ENCODE measurements around the gene TDRD10.
"Not testable (repeated sequence)": the region's sequence is repeated elsewhere in the genome, so short reads cannot be mapped to it uniquely, and the experiment has no call there.

Gene TDRD10

GRCh38 chr1:154483941-154484803, 17.8 kb upstream of the TDRD10 start:
- peaks cover 6% of the 10 kb centered on the region for H3K4me1 ChIP-seq (ENCODE audit: control insufficient read depth, insufficient read depth, low read length)
- no peak overlapping the region for H3K4me3 ChIP-seq (ENCODE audit: low read length)
- H3K27me3 ChIP-seq (ENCODE audit: control insufficient read depth, insufficient read depth, low read length) = peaks cover 26% of the 10 kb centered on the region
- H3K36me3 ChIP-seq (ENCODE audit: insufficient read depth, low read length) = no peaks in the 10 kb centered on the region
- no peaks in the 10 kb centered on the region for H3K9me3 ChIP-seq (replicated peaks; ENCODE audit: low read length)
- no peak overlapping the region for H3K9ac ChIP-seq (ENCODE audit: low read depth, low read length)
- H3K4me2 ChIP-seq (ENCODE audit: low read length) = no peak overlapping the region

GRCh38 chr1:154485106-154485505, 16.9 kb upstream of the TDRD10 start:
- H3K36me3 ChIP-seq (ENCODE audit: insufficient read depth, low read length) = no peaks in the 10 kb centered on the region
- no peak overlapping the region for H3K9ac ChIP-seq (ENCODE audit: low read depth, low read length)
- H3K27me3 ChIP-seq (ENCODE audit: control insufficient read depth, insufficient read depth, low read length) = peaks cover 35% of the 10 kb centered on the region
- H3K4me3 ChIP-seq (ENCODE audit: low read length) = no peak overlapping the region
- H3K4me2 ChIP-seq (ENCODE audit: low read length) = no peak overlapping the region
- H3K4me1 ChIP-seq (ENCODE audit: control insufficient read depth, insufficient read depth, low read length) = peaks cover 6% of the 10 kb centered on the region
- no peaks in the 10 kb centered on the region for H3K9me3 ChIP-seq (replicated peaks; ENCODE audit: low read length)

- Histone ChIP-seq H3K9ac (ENCODE audit: low read depth, low read length) (no peak overlapping the region), H3K4me3 (ENCODE audit: low read length) (no peak overlapping the region), H3K27me3 (ENCODE audit: control insufficient read depth, insufficient read depth, low read length) (peaks cover 44% of the 10 kb centered on the region), H3K4me2 (ENCODE audit: low read length) (no peak overlapping the region), H3K36me3 (ENCODE audit: insufficient read depth, low read length) (no peaks in the 10 kb centered on the region), H3K9me3 (replicated peaks; ENCODE audit: low read length) (no peaks in the 10 kb centered on the region), H3K4me1 (ENCODE audit: control insufficient read depth, insufficient read depth, low read length) (peaks cover 6% of the 10 kb centered on the region)
These were observed 16.0 kb upstream of the TDRD10 start for GRCh38 chr1:154485910-154486496.

- H3K9me3 ChIP-seq (replicated peaks; ENCODE audit: low read length); H3K4me3 ChIP-seq (ENCODE audit: low read length); H3K9ac ChIP-seq (ENCODE audit: low read depth, low read length); H3K4me1 ChIP-seq (ENCODE audit: control insufficient read depth, insufficient read depth, low read length); H3K36me3 ChIP-seq (ENCODE audit: insufficient read depth, low read length); H3K4me2 ChIP-seq (ENCODE audit: low read length): not testable (repeated sequence)
- peaks cover 52% of the 10 kb centered on the region for H3K27me3 ChIP-seq (ENCODE audit: control insufficient read depth, insufficient read depth, low read length)
These were observed 15.3 kb upstream of the TDRD10 start for GRCh38 chr1:154486756-154487155.

- Histone ChIP-seq H3K9me3 (replicated peaks; ENCODE audit: low read length) (no peaks in the 10 kb centered on the region), H3K36me3 (ENCODE audit: insufficient read depth, low read length) (no peaks in the 10 kb centered on the region), H3K27me3 (ENCODE audit: control insufficient read depth, insufficient read depth, low read length) (peaks cover 69% of the 10 kb centered on the region), H3K9ac (ENCODE audit: low read depth, low read length) (no peak overlapping the region), H3K4me3 (ENCODE audit: low read length) (no peak overlapping the region), H3K4me2 (ENCODE audit: low read length) (no peak overlapping the region), H3K4me1 (ENCODE audit: control insufficient read depth, insufficient read depth, low read length) (peaks cover 5% of the 10 kb centered on the region)
These were observed 13.1 kb upstream of the TDRD10 start for GRCh38 chr1:154488922-154489321.

- H3K27me3 ChIP-seq (ENCODE audit: control insufficient read depth, insufficient read depth, low read length) = peaks cover 73% of the 10 kb centered on the region
These were observed 12.2 kb upstream of the TDRD10 start for GRCh38 chr1:154489695-154490274.

GRCh38 chr1:154490317-154490716, 11.7 kb upstream of the TDRD10 start:
- H3K4me3 ChIP-seq (ENCODE audit: low read length) = no peak overlapping the region
- peaks cover 76% of the 10 kb centered on the region for H3K27me3 ChIP-seq (ENCODE audit: control insufficient read depth, insufficient read depth, low read length)
- H3K4me2 ChIP-seq (ENCODE audit: low read length) = no peak overlapping the region
- no peaks in the 10 kb centered on the region for H3K9me3 ChIP-seq (replicated peaks; ENCODE audit: low read length)
- H3K36me3 ChIP-seq (ENCODE audit: insufficient read depth, low read length) = no peaks in the 10 kb centered on the region
- no peaks in the 10 kb centered on the region for H3K4me1 ChIP-seq (ENCODE audit: control insufficient read depth, insufficient read depth, low read length)
- H3K9ac ChIP-seq (ENCODE audit: low read depth, low read length) = no peak overlapping the region

More at GRCh38 chr1:154489695-154490274, 12.2 kb upstream of the TDRD10 start:
- no peak overlapping the region for H3K4me2 ChIP-seq (ENCODE audit: low read length)
- no peaks in the 10 kb centered on the region for H3K9me3 ChIP-seq (replicated peaks; ENCODE audit: low read length)
- H3K9ac ChIP-seq (ENCODE audit: low read depth, low read length) = no peak overlapping the region
- H3K4me1 ChIP-seq (ENCODE audit: control insufficient read depth, insufficient read depth, low read length) = no peaks in the 10 kb centered on the region
- H3K4me3 ChIP-seq (ENCODE audit: low read length) = no peak overlapping the region
- no peaks in the 10 kb centered on the region for H3K36me3 ChIP-seq (ENCODE audit: insufficient read depth, low read length)

GRCh38 chr1:154492115-154492514, 9.9 kb upstream of the TDRD10 start:
- Histone ChIP-seq H3K4me3 (ENCODE audit: low read length) (no peak overlapping the region), H3K27me3 (ENCODE audit: control insufficient read depth, insufficient read depth, low read length) (peaks cover 78% of the 10 kb centered on the region), H3K4me1 (ENCODE audit: control insufficient read depth, insufficient read depth, low read length) (no peaks in the 10 kb centered on the region)

GRCh38 chr1:154493276-154493675, 8.7 kb upstream of the TDRD10 start:
- Histone ChIP-seq H3K4me2 (ENCODE audit: low read length) (no peak overlapping the region), H3K9me3 (replicated peaks; ENCODE audit: low read length) (no peaks in the 10 kb centered on the region), H3K4me3 (ENCODE audit: low read length) (no peak overlapping the region), H3K27me3 (ENCODE audit: control insufficient read depth, insufficient read depth, low read length) (peaks cover 82% of the 10 kb centered on the region), H3K9ac (ENCODE audit: low read depth, low read length) (no peak overlapping the region), H3K36me3 (ENCODE audit: insufficient read depth, low read length) (no peaks in the 10 kb centered on the region), H3K4me1 (ENCODE audit: control insufficient read depth, insufficient read depth, low read length) (no peaks in the 10 kb centered on the region)

More at GRCh38 chr1:154492115-154492514, 9.9 kb upstream of the TDRD10 start:
- Histone ChIP-seq H3K9ac (ENCODE audit: low read depth, low read length) (no peak overlapping the region), H3K4me2 (ENCODE audit: low read length) (no peak overlapping the region), H3K36me3 (ENCODE audit: insufficient read depth, low read length) (no peaks in the 10 kb centered on the region), H3K9me3 (replicated peaks; ENCODE audit: low read length) (no peaks in the 10 kb centered on the region)

- Histone ChIP-seq H3K9me3 (replicated peaks; ENCODE audit: low read length) (no peaks in the 10 kb centered on the region), H3K9ac (ENCODE audit: low read depth, low read length) (no peak overlapping the region), H3K4me2 (ENCODE audit: low read length) (no peak overlapping the region), H3K36me3 (ENCODE audit: insufficient read depth, low read length) (no peaks in the 10 kb centered on the region), H3K4me1 (ENCODE audit: control insufficient read depth, insufficient read depth, low read length) (no peaks in the 10 kb centered on the region), H3K27me3 (ENCODE audit: control insufficient read depth, insufficient read depth, low read length) (peaks cover 83% of the 10 kb centered on the region), H3K4me3 (ENCODE audit: low read length) (no peak overlapping the region)
These were observed 6.3 kb upstream of the TDRD10 start for GRCh38 chr1:154495496-154496273.

GRCh38 chr1:154496383-154496782, 5.6 kb upstream of the TDRD10 start:
- H3K9me3 ChIP-seq (replicated peaks; ENCODE audit: low read length) = no peaks in the 10 kb centered on the region
- no peaks in the 10 kb centered on the region for H3K36me3 ChIP-seq (ENCODE audit: insufficient read depth, low read length)
- H3K4me3 ChIP-seq (ENCODE audit: low read length) = no peak overlapping the region
- H3K9ac ChIP-seq (ENCODE audit: low read depth, low read length) = no peak overlapping the region
- no peak overlapping the region for H3K4me2 ChIP-seq (ENCODE audit: low read length)
- H3K27me3 ChIP-seq (ENCODE audit: control insufficient read depth, insufficient read depth, low read length) = peaks cover 83% of the 10 kb centered on the region
- peaks cover under 1% of the 10 kb centered on the region for H3K4me1 ChIP-seq (ENCODE audit: control insufficient read depth, insufficient read depth, low read length)

Measured in skeletal muscle satellite cell (primary cell).